Measurements from ENCODE around the gene EEF1AKMT2.

Gene EEF1AKMT2

GRCh38 chr10:124717911-124718741 is 73.6 kb downstream of the EEF1AKMT2 start:
- peak; percentile 88 for DNase-seq

GRCh38 chr10:124717041-124717757 is 74.5 kb downstream of the EEF1AKMT2 start:
- no peak for DNase-seq

GRCh38 chr10:124716369-124716768 is 75.3 kb downstream of the EEF1AKMT2 start:
- no peak for DNase-seq

- no peak for DNase-seq
Measured at GRCh38 chr10:124715439-124715838, 76.2 kb downstream of the EEF1AKMT2 start.

- DNase-seq, result no peak
Measured at GRCh38 chr10:124713679-124714255, 77.9 kb downstream of the EEF1AKMT2 start.

- no peak for DNase-seq
Measured at GRCh38 chr10:124712704-124713407, 78.8 kb downstream of the EEF1AKMT2 start.

- DNase-seq, result no peak
Measured at GRCh38 chr10:124711145-124711544, 80.5 kb downstream of the EEF1AKMT2 start.

- DNase-seq, result no peak
Measured at GRCh38 chr10:124710266-124710881, 81.3 kb downstream of the EEF1AKMT2 start.

GRCh38 chr10:124709861-124710260 is 81.8 kb downstream of the EEF1AKMT2 start:
- no peak for DNase-seq

GRCh38 chr10:124708922-124709520 is 82.7 kb downstream of the EEF1AKMT2 start:
- no peak for DNase-seq

GRCh38 chr10:124708246-124708779 is 83.4 kb downstream of the EEF1AKMT2 start:
- no peak for DNase-seq
